ENCODE data around the gene NREP.

NREP gene

DNA sequence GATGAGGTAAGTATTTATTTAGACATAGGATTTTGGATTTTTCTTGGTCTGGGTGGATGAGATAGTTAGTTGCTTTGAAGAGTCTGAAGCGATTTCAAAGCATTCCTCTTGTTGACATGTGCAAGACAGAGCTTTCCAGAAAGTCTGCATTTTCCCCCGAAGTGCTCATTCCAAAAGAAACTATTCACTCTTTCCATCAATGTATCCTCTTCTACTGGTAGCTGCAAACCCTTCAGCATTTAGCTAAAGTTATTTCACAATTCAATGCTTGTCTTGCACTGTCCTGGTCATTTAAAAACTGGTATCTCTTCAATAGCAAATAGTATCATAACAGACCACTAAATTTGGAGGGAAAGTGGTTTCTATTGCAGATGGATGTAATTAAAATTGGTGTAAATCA lies 13.0 kb downstream of the NREP start:
- TF ChIP-seq RAD21 (IDR thresholded peaks at IDR 0.05; ENCODE audit: low read depth) (no peak), EGR1 (IDR thresholded peaks at IDR 0.05) (no peak), NFIC (IDR thresholded peaks at IDR 0.05) (no peak), TEAD4 (IDR thresholded peaks at IDR 0.05) (no peak), ZBTB7A (IDR thresholded peaks at IDR 0.05; ENCODE audit: low read depth) (no peak), TCF12 (IDR thresholded peaks at IDR 0.05; ENCODE audit: low read depth) (no peak), FOXM1 (IDR thresholded peaks at IDR 0.05; ENCODE audit: borderline replicate concordance, low read depth) (no peak), TAF1 (IDR thresholded peaks at IDR 0.05; ENCODE audit: low read depth) (no peak), EP300 (IDR thresholded peaks at IDR 0.05; ENCODE audit: borderline replicate concordance) (no peak), YY1 (IDR thresholded peaks at IDR 0.05; ENCODE audit: low read depth) (no peak), CREB1 (IDR thresholded peaks at IDR 0.05; ENCODE audit: low read depth) (no peak), CEBPB (IDR thresholded peaks at IDR 0.05) (no peak)
- TF ChIP-seq, protein P1, sequence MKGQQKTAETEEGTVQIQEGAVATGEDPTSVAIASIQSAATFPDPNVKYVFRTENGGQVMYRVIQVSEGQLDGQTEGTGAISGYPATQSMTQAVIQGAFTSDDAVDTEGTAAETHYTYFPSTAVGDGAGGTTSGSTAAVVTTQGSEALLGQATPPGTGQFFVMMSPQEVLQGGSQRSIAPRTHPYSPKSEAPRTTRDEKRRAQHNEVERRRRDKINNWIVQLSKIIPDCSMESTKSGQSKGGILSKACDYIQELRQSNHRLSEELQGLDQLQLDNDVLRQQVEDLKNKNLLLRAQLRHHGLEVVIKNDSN (IDR thresholded peaks at IDR 0.05), result no peak
- TF ChIP-seq, protein P2, sequence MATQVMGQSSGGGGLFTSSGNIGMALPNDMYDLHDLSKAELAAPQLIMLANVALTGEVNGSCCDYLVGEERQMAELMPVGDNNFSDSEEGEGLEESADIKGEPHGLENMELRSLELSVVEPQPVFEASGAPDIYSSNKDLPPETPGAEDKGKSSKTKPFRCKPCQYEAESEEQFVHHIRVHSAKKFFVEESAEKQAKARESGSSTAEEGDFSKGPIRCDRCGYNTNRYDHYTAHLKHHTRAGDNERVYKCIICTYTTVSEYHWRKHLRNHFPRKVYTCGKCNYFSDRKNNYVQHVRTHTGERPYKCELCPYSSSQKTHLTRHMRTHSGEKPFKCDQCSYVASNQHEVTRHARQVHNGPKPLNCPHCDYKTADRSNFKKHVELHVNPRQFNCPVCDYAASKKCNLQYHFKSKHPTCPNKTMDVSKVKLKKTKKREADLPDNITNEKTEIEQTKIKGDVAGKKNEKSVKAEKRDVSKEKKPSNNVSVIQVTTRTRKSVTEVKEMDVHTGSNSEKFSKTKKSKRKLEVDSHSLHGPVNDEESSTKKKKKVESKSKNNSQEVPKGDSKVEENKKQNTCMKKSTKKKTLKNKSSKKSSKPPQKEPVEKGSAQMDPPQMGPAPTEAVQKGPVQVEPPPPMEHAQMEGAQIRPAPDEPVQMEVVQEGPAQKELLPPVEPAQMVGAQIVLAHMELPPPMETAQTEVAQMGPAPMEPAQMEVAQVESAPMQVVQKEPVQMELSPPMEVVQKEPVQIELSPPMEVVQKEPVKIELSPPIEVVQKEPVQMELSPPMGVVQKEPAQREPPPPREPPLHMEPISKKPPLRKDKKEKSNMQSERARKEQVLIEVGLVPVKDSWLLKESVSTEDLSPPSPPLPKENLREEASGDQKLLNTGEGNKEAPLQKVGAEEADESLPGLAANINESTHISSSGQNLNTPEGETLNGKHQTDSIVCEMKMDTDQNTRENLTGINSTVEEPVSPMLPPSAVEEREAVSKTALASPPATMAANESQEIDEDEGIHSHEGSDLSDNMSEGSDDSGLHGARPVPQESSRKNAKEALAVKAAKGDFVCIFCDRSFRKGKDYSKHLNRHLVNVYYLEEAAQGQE (IDR thresholded peaks at IDR 0.05; ENCODE audit: low read depth), result no peak
- TF ChIP-seq, protein P3, sequence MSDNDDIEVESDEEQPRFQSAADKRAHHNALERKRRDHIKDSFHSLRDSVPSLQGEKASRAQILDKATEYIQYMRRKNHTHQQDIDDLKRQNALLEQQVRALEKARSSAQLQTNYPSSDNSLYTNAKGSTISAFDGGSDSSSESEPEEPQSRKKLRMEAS (IDR thresholded peaks at IDR 0.05), result no peak

DNA sequence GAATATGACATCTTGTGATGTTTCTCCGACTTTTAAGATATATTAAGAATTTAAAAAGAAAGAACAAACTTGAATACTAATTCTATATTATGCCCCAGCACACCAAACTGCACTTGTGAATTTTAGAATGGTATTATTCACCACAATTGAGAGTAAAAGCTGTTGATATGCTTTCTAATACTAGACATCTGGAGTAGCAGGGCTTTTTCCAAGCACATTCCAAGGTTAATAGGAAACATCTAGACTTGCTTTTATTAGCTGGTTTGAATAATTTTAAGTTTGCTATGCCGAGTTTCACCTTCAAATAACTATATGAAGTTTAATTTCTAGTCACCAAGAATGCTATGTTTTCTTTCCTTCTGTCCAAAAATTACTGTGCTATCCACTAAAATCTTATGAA lies 13.5 kb downstream of the NREP start:
- TF ChIP-seq YY1 (IDR thresholded peaks at IDR 0.05; ENCODE audit: low read depth) (no peak), TEAD4 (IDR thresholded peaks at IDR 0.05) (no peak), EP300 (IDR thresholded peaks at IDR 0.05; ENCODE audit: borderline replicate concordance) (no peak), ZBTB7A (IDR thresholded peaks at IDR 0.05; ENCODE audit: low read depth) (no peak), RAD21 (IDR thresholded peaks at IDR 0.05; ENCODE audit: low read depth) (no peak), NFIC (IDR thresholded peaks at IDR 0.05) (no peak), FOXM1 (IDR thresholded peaks at IDR 0.05; ENCODE audit: borderline replicate concordance, low read depth) (no peak), CEBPB (IDR thresholded peaks at IDR 0.05) (no peak), TCF12 (IDR thresholded peaks at IDR 0.05; ENCODE audit: low read depth) (no peak)
- TF ChIP-seq, protein P2 (IDR thresholded peaks at IDR 0.05; ENCODE audit: low read depth), result no peak
- TF ChIP-seq, protein P1 (IDR thresholded peaks at IDR 0.05), result no peak

DNA sequence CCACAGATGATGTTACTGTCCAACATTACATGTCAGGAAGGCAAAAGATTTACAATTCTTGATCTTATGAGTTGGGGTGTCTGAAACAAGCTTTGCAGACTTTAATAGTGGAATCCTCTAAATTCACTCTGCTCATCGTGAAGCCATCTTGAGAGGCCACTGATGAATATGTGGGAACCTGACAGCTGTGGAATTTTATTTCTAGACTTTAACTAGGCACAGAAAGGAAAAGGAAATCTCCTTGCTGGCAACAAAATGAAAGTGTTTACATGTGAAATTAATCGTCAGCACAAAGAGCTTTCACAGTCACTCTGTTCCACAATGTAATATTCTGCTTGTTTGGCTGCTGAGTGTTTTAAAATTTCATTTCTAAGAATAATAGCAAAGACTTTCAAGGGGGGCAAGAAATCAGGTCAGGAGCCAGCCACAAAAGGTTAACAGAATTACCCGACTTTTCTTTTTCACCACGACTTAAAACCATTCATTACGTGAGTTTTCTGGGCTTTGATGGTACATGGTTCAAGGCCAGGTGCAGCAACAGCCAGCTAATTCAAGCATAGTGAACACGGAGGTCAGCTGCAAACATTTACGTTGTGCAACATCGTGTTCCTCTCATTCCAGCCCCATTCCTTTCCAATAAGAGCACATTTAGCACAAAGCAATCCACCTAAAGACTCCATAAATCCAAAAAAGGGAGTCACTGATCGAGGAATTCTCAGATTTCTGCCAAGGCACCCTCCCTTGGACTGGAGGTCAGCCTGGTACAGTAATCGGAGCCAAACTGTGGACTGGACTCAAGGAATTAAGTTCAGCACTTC lies 14.6 kb downstream of the NREP start:
- peak; percentile 78; the same call in 1 of the 2 replicates for TF ChIP-seq EP300 (IDR thresholded peaks at IDR 0.05; ENCODE audit: borderline replicate concordance)
- no peak for TF ChIP-seq TAF1 (IDR thresholded peaks at IDR 0.05; ENCODE audit: low read depth)
- TF ChIP-seq CEBPB (IDR thresholded peaks at IDR 0.05), result peak; percentile 98
- TF ChIP-seq TCF12 (IDR thresholded peaks at IDR 0.05; ENCODE audit: low read depth), result peak; percentile 88
- TF ChIP-seq, protein P3 (IDR thresholded peaks at IDR 0.05), result peak; percentile 67
- no peak for TF ChIP-seq CREB1 (IDR thresholded peaks at IDR 0.05; ENCODE audit: low read depth)
- no peak for TF ChIP-seq YY1 (IDR thresholded peaks at IDR 0.05; ENCODE audit: low read depth)
- TF ChIP-seq EGR1 (IDR thresholded peaks at IDR 0.05), result no peak
- peak; percentile 32 for TF ChIP-seq RAD21 (IDR thresholded peaks at IDR 0.05; ENCODE audit: low read depth)
- 0 out of 2 replicates have a peak, but pooled peaks have one; percentile 45 for TF ChIP-seq FOXM1 (IDR thresholded peaks at IDR 0.05; ENCODE audit: borderline replicate concordance, low read depth)
- peak; percentile 93 for TF ChIP-seq TEAD4 (IDR thresholded peaks at IDR 0.05)
- TF ChIP-seq, protein P2 (IDR thresholded peaks at IDR 0.05; ENCODE audit: low read depth), result no peak
- TF ChIP-seq NFIC (IDR thresholded peaks at IDR 0.05), result peak; percentile 87
- TF ChIP-seq, protein P1 (IDR thresholded peaks at IDR 0.05), result 0 out of 2 replicates have a peak, but pooled peaks have one; percentile 3
- TF ChIP-seq ZBTB7A (IDR thresholded peaks at IDR 0.05; ENCODE audit: low read depth), result no peak

Data from Ishikawa (cell line).